K562 (cell line): ENCODE measurements around the gene TIMM17A. TPM values are rescaled to one million over a fixed set of nuclear protein-coding genes. Genes with fewer than 3 reads are reported as not detected.

ENCODE experiments used
- AFF4 ChIP-seq: sonication (generic); formaldehyde crosslinking; IDR thresholded peaks from 2 replicates; pipeline ENCODE4 v1.8.0; 2023; ENCODE audit warnings: mild to moderate bottlenecking, missing genetic modification reagents
- CBX3 ChIP-seq, 2 experiments: IDR thresholded peaks; 1 replicate in 1 of 2; 2 replicates in 1 of 2; pipeline ENCODE4 v1.6.1; 2012; ENCODE audit warnings: inconsistent platforms in 2 of 2, low read length in 2 of 2, borderline replicate concordance in 1 of 2, control low read depth in 1 of 2
- E2F3 ChIP-seq: fragments of 250-450 bp; sonication (Bioruptor Pico); IDR thresholded peaks from 2 replicates; pipeline ENCODE4 v1.4.0; 2020; ENCODE audit warnings: mild to moderate bottlenecking
- E2F5 ChIP-seq: sonication (generic); formaldehyde crosslinking; IDR thresholded peaks from 2 replicates; pipeline ENCODE4 v1.8.0; 2022; ENCODE audit warnings: mild to moderate bottlenecking, missing genetic modification reagents
- HMG20A ChIP-seq: fragments of 450-650 bp; formaldehyde crosslinking; conservative IDR thresholded peaks from 2 replicates; pipeline ENCODE4 v1.4.0; 2020; ENCODE audit warnings: mild to moderate bottlenecking, mixed read lengths
- HOMEZ ChIP-seq: fragments of 250-450 bp; sonication (Bioruptor Pico); IDR thresholded peaks from 2 replicates; pipeline ENCODE4 v1.4.0; 2020; ENCODE audit warnings: mild to moderate bottlenecking, moderate library complexity
- NR4A1 ChIP-seq, 2 experiments: fragments of 250-450 bp in 1 of 2; fragments of 450-650 bp in 1 of 2; sonication (Bioruptor Pico) in 1 of 2; IDR thresholded peaks; 2 replicates each; pipeline versions ENCODE4 v1.4.0 to v1.6.1; 2016 to 2020; ENCODE audit warnings: mild to moderate bottlenecking in 2 of 2, missing compliant biosample characterization in 1 of 2, missing genetic modification characterization in 1 of 2, moderate library complexity in 1 of 2
- POLR2A ChIP-seq: fragments of 450-650 bp; conservative IDR thresholded peaks from 2 replicates; pipeline ENCODE4 v1.6.1; 2016
- POLR2H ChIP-seq: IDR thresholded peaks from 2 replicates; pipeline ENCODE4 v1.6.1; 2016; ENCODE audit warnings: missing genetic modification characterization, low read depth, mild to moderate bottlenecking, control low read depth, missing compliant biosample characterization, moderate library complexity
- RBM34 ChIP-seq: fragments of 200-400 bp; formaldehyde crosslinking; IDR thresholded peaks from 2 replicates; pipeline ENCODE4 v1.6.1; 2018; ENCODE audit warnings: low read length, borderline replicate concordance; ENCODE audit not compliant: insufficient read depth
- U2AF1 ChIP-seq: fragments of 200-400 bp; formaldehyde crosslinking; optimal IDR thresholded peaks from 2 replicates; pipeline ENCODE3; 2017; ENCODE audit warnings: mild to moderate bottlenecking, low read depth, low read length, moderate library complexity
- XRCC3 ChIP-seq: fragments of 450-650 bp; IDR thresholded peaks from 2 replicates; pipeline ENCODE4 v1.6.1; 2017; ENCODE audit warnings: mild to moderate bottlenecking, moderate library complexity
- ZNF174 ChIP-seq: fragments of 250-450 bp; sonication (Bioruptor Pico); IDR thresholded peaks from 2 replicates; pipeline ENCODE4 v1.4.0; 2020; ENCODE audit warnings: mild to moderate bottlenecking
- ZNF197 ChIP-seq: fragments of 200-800 bp; sonication (Bioruptor generic); IDR thresholded peaks from 2 replicates; pipeline ENCODE4 v1.6.1; 2016; ENCODE audit warnings: low read depth, missing genetic modification characterization, missing compliant biosample characterization
- ZNF232 ChIP-seq: sonication (generic); formaldehyde crosslinking; IDR thresholded peaks from 2 replicates; pipeline ENCODE4 v1.8.0; 2022; ENCODE audit warnings: mild to moderate bottlenecking, missing genetic modification reagents
- ZNF280A ChIP-seq: fragments of 450-650 bp; IDR thresholded peaks from 2 replicates; pipeline ENCODE4 v1.6.1; 2018; ENCODE audit warnings: mild to moderate bottlenecking, low read depth; ENCODE audit not compliant: partially characterized antibody
- ZNF436 ChIP-seq: fragments of 250-450, 450-650 bp; sonication (Bioruptor Pico); formaldehyde crosslinking; IDR thresholded peaks from 2 replicates; pipeline ENCODE4 v1.7.0; 2020; ENCODE audit warnings: mild to moderate bottlenecking
- ZNF766 ChIP-seq: fragments of 200-800 bp; sonication (Bioruptor generic); conservative IDR thresholded peaks from 2 replicates; pipeline ENCODE4 v1.6.1; 2016; ENCODE audit warnings: missing genetic modification characterization, missing compliant biosample characterization
- polyA plus RNA-seq, 8 experiments: library from polyadenylated mRNA; depleted of rRNA in 4 of 8; stranded (reverse) in 5 of 8; unstranded in 3 of 8; fragments of >200 nt; fragmentation: Nextera tagmentation in 2 of 8; fragmentation: Illumina TruSeq in 1 of 8; extraction: Ambion mirVana in 2 of 8; extraction: Trizol in 1 of 8; gene quantifications; 2 replicates each; pipeline versions ENCODE4 v1.2.1 to v1.2.3, GENCODE V29; 2011 to 2014; ENCODE audit warnings: inconsistent platforms in 1 of 8, missing spikeins in 1 of 8
- total RNA-seq, 7 experiments: library from RNA; depleted of rRNA in 6 of 7; stranded (reverse); fragments of >200 nt in 6 of 7; fragmentation: Illumina TruSeq in 2 of 7; extraction: Trizol in 2 of 7; gene quantifications; 2 replicates each; pipeline versions ENCODE4 v1.2.1 to v1.2.3, GENCODE V29; 2011 to 2021; ENCODE audit warnings: low replicate concordance in 1 of 7
- TF ChIP-seq, protein P1 (sequence below): fragments of 250-450 bp; sonication (Bioruptor Pico); IDR thresholded peaks from 2 replicates; pipeline ENCODE4 v1.8.0; 2022; ENCODE audit warnings: moderate library complexity, mild to moderate bottlenecking, inconsistent platforms

The TIMM17A gene
- total and polyA plus RNA-seq, 9 of the 15 experiments (the other 6 are each of a cell fraction or from before 2014, with no cell fraction given): 116 to 744 (median 180) TPM

GRCh38 chr1:201955009-201955728, at the start of gene TIMM17A (continued):
- TF ChIP-seq AFF4 (CRISPR knock-in tag) (peak; percentile 94), NR4A1 (CRISPR knock-in tag; IDR thresholded peaks at IDR 0.05) (no peak), NR4A1 (tag; IDR thresholded peaks at IDR 0.05) (0 out of 2 replicates have a peak, but pooled peaks have one; percentile 46), CBX3 (IDR thresholded peaks at IDR 0.05; ENCODE audit: borderline replicate concordance in 1 of 2, low read length in 2 of 2) (peak in 1 of 2 experiments; percentile 32; a peak in 1 of 3 replicates), U2AF1 (no peak), ZNF232 (CRISPR knock-in tag) (peak; percentile 18; the same call in 1 of the 2 replicates), ZNF280A (no peak), ZNF174 (CRISPR knock-in tag) (no peak), POLR2A (peak; percentile 99), E2F3 (CRISPR knock-in tag) (no peak), E2F5 (CRISPR knock-in tag) (peak; percentile 77; the same call in 1 of the 2 replicates), ZNF766 (CRISPR knock-in tag) (no peak; the same call in 1 of the 2 replicates), XRCC3 (no peak), ZNF197 (0 out of 2 replicates have a peak, but pooled peaks have one; percentile 30), ZNF436 (CRISPR knock-in tag) (no peak), HOMEZ (no peak), RBM34 (no peak), POLR2H (peak; percentile 94), HMG20A (no peak)
- TF ChIP-seq, protein P1, sequence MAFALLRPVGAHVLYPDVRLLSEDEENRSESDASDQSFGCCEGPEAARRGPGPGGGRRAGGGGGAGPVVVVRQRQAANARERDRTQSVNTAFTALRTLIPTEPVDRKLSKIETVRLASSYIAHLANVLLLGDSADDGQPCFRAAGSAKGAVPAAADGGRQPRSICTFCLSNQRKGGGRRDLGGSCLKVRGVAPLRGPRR (CRISPR knock-in tag): no peak
